ENCODE results near the gene PRKN. TPM values are rescaled to one million over a fixed set of nuclear protein-coding genes. Genes with fewer than 3 reads are reported as not detected.

Gene PRKN
- total RNA-seq (2022; extraction: Qiagen RNA extraction; ENCODE audit: low read depth): not detected in 5 replicates

GRCh38 chr6:162727322-162728182 lies at the start of gene PRKN, which contains the start of gene PACRG:
PRKN (minus strand) TSS chr6:162727766.
PACRG (plus strand) TSS chr6:162727974.

Other genes starting within 250 kb of the PRKN start
- not detected in 5 replicates for gene PACRG, start 208 bp upstream of the PRKN start, total RNA-seq (2022; extraction: Qiagen RNA extraction; ENCODE audit: low read depth)

All from A549 treated with ZK216348 at 1 μM for 4 hours (cell line).